IMR-90 (cell line): ENCODE results near the gene AFG1L.

Experiments used
- POLR2A ChIP-seq: IDR thresholded peaks from 2 replicates; pipeline ENCODE4 v1.6.1; 2012; ENCODE audit warnings: mild to moderate bottlenecking, low read depth, low read length
- SMC3 ChIP-seq: fragments of 150-350 bp; IDR thresholded peaks from 2 replicates; pipeline ENCODE4 v1.6.1; 2016; ENCODE audit warnings: low read depth, mild to moderate bottlenecking, antibody characterized with exemption, low read length, moderate library complexity
- TF ChIP-seq, protein P1 (sequence below): conservative IDR thresholded peaks from 2 replicates; pipeline ENCODE4 v1.5.1; 2012; ENCODE audit warnings: mild to moderate bottlenecking, low read depth, low read length, improper control_type of control experiment
- TF ChIP-seq, protein P2 (sequence below): fragments of 150-350 bp; IDR thresholded peaks from 2 replicates; pipeline ENCODE4 v1.6.1; 2017; ENCODE audit warnings: mild to moderate bottlenecking, antibody characterized with exemption, low read length, low read depth

DNA sequence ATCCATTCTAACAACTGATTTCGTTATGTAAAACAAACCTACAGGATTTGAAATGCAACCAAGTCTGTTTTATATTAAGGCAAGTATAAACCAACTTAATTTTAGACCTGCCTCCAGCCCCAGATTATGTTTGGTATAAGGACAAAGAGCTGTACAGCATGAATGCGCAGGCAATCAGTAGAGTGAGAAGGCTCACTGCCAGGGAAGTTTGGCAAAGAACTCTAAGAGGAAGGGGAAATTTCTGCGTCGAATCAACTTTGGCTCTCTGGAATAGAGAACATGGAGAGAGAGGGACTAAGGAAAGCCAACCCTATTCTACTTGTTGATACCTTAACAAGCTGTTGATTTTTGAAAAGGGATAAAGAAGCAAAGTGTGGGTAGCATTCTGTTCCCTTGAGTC is 168.9 kb downstream of the AFG1L start:
- TF ChIP-seq, protein P1, sequence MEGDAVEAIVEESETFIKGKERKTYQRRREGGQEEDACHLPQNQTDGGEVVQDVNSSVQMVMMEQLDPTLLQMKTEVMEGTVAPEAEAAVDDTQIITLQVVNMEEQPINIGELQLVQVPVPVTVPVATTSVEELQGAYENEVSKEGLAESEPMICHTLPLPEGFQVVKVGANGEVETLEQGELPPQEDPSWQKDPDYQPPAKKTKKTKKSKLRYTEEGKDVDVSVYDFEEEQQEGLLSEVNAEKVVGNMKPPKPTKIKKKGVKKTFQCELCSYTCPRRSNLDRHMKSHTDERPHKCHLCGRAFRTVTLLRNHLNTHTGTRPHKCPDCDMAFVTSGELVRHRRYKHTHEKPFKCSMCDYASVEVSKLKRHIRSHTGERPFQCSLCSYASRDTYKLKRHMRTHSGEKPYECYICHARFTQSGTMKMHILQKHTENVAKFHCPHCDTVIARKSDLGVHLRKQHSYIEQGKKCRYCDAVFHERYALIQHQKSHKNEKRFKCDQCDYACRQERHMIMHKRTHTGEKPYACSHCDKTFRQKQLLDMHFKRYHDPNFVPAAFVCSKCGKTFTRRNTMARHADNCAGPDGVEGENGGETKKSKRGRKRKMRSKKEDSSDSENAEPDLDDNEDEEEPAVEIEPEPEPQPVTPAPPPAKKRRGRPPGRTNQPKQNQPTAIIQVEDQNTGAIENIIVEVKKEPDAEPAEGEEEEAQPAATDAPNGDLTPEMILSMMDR = no peak
- no peak for TF ChIP-seq SMC3
- TF ChIP-seq, protein P2, sequence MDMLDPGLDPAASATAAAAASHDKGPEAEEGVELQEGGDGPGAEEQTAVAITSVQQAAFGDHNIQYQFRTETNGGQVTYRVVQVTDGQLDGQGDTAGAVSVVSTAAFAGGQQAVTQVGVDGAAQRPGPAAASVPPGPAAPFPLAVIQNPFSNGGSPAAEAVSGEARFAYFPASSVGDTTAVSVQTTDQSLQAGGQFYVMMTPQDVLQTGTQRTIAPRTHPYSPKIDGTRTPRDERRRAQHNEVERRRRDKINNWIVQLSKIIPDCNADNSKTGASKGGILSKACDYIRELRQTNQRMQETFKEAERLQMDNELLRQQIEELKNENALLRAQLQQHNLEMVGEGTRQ = no peak
- TF ChIP-seq POLR2A = no peak
